ENCODE results near the gene GALNT18. TPM values are rescaled to one million over a fixed set of nuclear protein-coding genes. Genes with fewer than 3 reads are reported as not detected.

The GALNT18 gene
- total and polyA plus RNA-seq, 2 donors (not counting 3 experiments of a cell fraction or from before 2014, with no cell fraction given), result 0.17 to 0.18 TPM

DNA sequence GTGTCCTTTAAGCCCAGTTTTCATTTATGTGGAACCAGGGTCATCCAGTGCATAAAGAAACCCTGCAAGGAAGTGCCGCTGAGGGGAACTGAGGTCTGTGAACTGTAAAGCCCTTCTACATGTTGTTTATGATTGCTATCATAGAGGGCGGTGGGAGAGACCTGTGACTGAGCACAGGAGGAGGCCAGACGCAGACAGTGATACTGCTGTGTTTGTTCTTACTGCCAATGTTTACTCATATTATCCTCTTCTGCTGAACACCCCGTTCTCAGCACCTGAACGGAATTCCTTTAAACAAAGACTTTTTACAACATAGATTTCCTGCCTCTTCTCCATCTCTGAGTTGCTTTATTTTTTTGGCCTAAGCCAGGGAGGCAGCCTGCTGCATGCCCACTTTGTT, 967 bp upstream of the GALNT18 start:
- TF ChIP-seq POLR2AphosphoS5 (IDR thresholded peaks at IDR 0.05; ENCODE audit: insufficient read depth, low read depth, low read length), result no peak
- no peak for TF ChIP-seq MYC (IDR thresholded peaks at IDR 0.05; ENCODE audit: low read depth, low read length)
- no peak for TF ChIP-seq JUN (IDR thresholded peaks at IDR 0.05; ENCODE audit: borderline replicate concordance, insufficient read depth, insufficient read length, low read depth)
- TF ChIP-seq GATA2 (IDR thresholded peaks at IDR 0.05; ENCODE audit: insufficient read depth, insufficient read length, low read depth, low read length), result no peak
- TF ChIP-seq FOS (IDR thresholded peaks at IDR 0.05; ENCODE audit: borderline replicate concordance, insufficient read depth, low read length), result no peak
- no peak for TF ChIP-seq POLR2A (IDR thresholded peaks at IDR 0.05; ENCODE audit: low read depth, low read length)
- TF ChIP-seq EZH2 (IDR thresholded peaks at IDR 0.05; ENCODE audit: borderline replicate concordance, low read depth, low read length, severe bottlenecking), result no peak
- TF ChIP-seq, protein P1, sequence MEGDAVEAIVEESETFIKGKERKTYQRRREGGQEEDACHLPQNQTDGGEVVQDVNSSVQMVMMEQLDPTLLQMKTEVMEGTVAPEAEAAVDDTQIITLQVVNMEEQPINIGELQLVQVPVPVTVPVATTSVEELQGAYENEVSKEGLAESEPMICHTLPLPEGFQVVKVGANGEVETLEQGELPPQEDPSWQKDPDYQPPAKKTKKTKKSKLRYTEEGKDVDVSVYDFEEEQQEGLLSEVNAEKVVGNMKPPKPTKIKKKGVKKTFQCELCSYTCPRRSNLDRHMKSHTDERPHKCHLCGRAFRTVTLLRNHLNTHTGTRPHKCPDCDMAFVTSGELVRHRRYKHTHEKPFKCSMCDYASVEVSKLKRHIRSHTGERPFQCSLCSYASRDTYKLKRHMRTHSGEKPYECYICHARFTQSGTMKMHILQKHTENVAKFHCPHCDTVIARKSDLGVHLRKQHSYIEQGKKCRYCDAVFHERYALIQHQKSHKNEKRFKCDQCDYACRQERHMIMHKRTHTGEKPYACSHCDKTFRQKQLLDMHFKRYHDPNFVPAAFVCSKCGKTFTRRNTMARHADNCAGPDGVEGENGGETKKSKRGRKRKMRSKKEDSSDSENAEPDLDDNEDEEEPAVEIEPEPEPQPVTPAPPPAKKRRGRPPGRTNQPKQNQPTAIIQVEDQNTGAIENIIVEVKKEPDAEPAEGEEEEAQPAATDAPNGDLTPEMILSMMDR (IDR thresholded peaks at IDR 0.05; ENCODE audit: extremely low read depth in 1 of 2, insufficient read depth in 1 of 2, low read depth in 1 of 2, low read length in 2 of 2), result no peak
- TF ChIP-seq, protein P2, sequence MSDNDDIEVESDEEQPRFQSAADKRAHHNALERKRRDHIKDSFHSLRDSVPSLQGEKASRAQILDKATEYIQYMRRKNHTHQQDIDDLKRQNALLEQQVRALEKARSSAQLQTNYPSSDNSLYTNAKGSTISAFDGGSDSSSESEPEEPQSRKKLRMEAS (IDR thresholded peaks at IDR 0.05; ENCODE audit: insufficient read depth, insufficient read length), result no peak
- no peak overlapping the region for H3K4me3 ChIP-seq (replicated peaks in 1 of 3; ENCODE audit: insufficient read depth in 1 of 3, low read depth in 1 of 3, low read length in 3 of 3)
- DNase-seq (ENCODE audit: low read depth, low spot score) (no peak), FAIRE-seq (no peak)
- dilution Hi-C loops (cut with MboI; ENCODE audit: extremely low pct_ligation_motif_present, low sequenced_read_pairs) (no loop called here), intact Hi-C loops (cut with micrococcal nuclease) (loop anchor here (5.0 kb wide), 1 partner anchor 165 kb away; no protein-coding TSS in a partner anchor)
- no peak overlapping the region for H3K27ac ChIP-seq (ENCODE audit: insufficient read depth, low read depth, low read length)
- POLR2A ChIA-PET, result no interaction called here
- no peaks in the 10 kb centered on the region for H3K4me1 ChIP-seq (ENCODE audit: control insufficient read depth, extremely low read depth, insufficient read depth, low read length)
- H3K36me3 ChIP-seq (ENCODE audit: control insufficient read depth in 2 of 2, extremely low read depth in 1 of 2, insufficient read depth in 2 of 2, low read length in 2 of 2), result no peaks in the 10 kb centered on the region
- no peaks in the 10 kb centered on the region for H3K79me2 ChIP-seq (ENCODE audit: control insufficient read depth, insufficient read depth, low read length)
- BruUV-seq (replicated peaks), result no TSS peak
- H4K20me1 ChIP-seq (replicated peaks; ENCODE audit: control insufficient read depth, extremely low read depth, insufficient read depth, low read length), result no peaks in the 10 kb centered on the region
- CTCF ChIA-PET, result interaction anchor here (1.3 kb wide), 1 partner anchor 11 kb away, joined by 9 read pairs; no protein-coding TSS in a partner anchor
- H2AFZ ChIP-seq (ENCODE audit: low read depth, low read length), result no peak overlapping the region
- no peak overlapping the region for H3K9ac ChIP-seq (replicated peaks; ENCODE audit: extremely low read depth, insufficient read depth, low read length)
- H3K9me3 ChIP-seq (replicated peaks; ENCODE audit: control insufficient read depth, insufficient read depth, low read length), result no peaks in the 10 kb centered on the region
- peaks cover 33 to 39% of the 10 kb centered on the region in 2 experiments for H3K27me3 ChIP-seq (ENCODE audit: control insufficient read depth in 2 of 2, insufficient read depth in 2 of 2, low read length in 2 of 2)
- no peak overlapping the region for H3K4me2 ChIP-seq (ENCODE audit: insufficient read depth, low read length)
- no peaks in the 10 kb centered on the region for H3K9me1 ChIP-seq (replicated peaks; ENCODE audit: control insufficient read depth, extremely low read depth, insufficient read depth, low read length)

Measured in endothelial cell of umbilical vein (primary cell).